ENCODE data around the gene MST1. TPM values are rescaled to one million over a fixed set of nuclear protein-coding genes. Genes with fewer than 3 reads are reported as not detected.

MST1 gene
- total RNA-seq, 2 donors from 2014 or later: 10.2 to 32.2 TPM

DNA sequence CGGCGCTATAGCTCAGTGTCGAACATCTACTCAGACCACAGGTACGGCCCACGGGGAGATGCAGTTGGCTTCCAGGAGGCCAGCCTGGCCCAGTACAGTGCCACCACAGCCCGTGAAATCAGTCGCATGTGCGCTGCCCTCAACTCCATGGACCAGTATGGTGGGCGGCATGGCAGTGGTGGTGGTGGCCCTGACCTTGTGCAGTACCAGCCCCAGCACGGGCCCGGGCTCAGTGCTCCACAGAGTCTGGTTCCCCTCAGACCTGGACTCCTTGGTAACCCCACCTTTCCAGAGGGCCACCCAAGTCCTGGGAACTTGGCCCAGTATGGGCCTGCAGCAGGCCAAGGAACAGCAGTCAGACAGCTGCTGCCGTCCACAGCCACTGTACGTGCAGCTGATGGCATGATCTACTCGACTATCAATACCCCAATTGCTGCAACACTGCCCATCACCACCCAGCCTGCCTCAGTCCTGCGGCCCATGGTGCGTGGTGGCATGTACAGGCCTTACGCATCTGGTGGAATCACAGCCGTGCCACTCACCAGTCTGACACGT, 33.5 kb downstream of the MST1 start:
- Histone ChIP-seq H3K9me3 (no peaks in the 10 kb centered on the region), H3K27me3 (replicated peaks; ENCODE audit: insufficient read depth) (no peaks in the 10 kb centered on the region), H3K4me1 (replicated peaks) (no peaks in the 10 kb centered on the region), H3K4me3 (no peak overlapping the region), H3K27ac (no peak overlapping the region), H3K36me3 (no peaks in the 10 kb centered on the region)
- intact Hi-C loops (cut with DNase I): no loop called here
- 95% methylated on average over 18 of the region's 19 CpGs for WGBS
- TF ChIP-seq, protein P1, sequence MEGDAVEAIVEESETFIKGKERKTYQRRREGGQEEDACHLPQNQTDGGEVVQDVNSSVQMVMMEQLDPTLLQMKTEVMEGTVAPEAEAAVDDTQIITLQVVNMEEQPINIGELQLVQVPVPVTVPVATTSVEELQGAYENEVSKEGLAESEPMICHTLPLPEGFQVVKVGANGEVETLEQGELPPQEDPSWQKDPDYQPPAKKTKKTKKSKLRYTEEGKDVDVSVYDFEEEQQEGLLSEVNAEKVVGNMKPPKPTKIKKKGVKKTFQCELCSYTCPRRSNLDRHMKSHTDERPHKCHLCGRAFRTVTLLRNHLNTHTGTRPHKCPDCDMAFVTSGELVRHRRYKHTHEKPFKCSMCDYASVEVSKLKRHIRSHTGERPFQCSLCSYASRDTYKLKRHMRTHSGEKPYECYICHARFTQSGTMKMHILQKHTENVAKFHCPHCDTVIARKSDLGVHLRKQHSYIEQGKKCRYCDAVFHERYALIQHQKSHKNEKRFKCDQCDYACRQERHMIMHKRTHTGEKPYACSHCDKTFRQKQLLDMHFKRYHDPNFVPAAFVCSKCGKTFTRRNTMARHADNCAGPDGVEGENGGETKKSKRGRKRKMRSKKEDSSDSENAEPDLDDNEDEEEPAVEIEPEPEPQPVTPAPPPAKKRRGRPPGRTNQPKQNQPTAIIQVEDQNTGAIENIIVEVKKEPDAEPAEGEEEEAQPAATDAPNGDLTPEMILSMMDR (IDR thresholded peaks at IDR 0.05): no peak
- TF ChIP-seq POLR2AphosphoS5 (IDR thresholded peaks at IDR 0.05) (no peak), POLR2A (IDR thresholded peaks at IDR 0.05) (no peak)
- DNase-seq (ENCODE audit: low spot score): no peak

DNA sequence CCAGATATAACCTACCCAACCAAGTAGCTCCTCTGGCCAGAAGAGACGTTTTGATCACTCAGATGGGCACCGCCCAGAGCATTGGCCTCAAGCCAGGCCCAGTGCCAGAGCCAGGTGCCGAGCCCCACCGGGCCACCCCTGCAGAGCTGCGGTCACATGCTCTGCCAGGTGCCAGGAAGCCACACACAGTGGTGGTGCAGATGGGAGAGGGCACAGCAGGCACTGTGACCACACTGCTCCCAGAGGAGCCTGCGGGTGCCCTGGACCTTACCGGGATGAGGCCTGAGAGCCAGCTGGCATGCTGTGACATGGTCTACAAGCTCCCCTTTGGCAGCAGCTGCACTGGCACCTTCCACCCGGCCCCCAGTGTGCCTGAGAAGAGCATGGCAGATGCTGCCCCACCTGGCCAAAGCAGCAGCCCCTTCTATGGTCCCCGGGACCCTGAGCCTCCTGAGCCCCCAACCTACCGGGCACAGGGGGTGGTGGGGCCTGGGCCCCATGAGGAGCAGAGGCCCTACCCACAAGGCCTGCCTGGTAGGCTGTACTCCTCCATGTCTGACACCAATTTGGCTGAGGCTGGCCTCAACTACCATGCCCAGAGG, 34.2 kb downstream of the MST1 start:
- TF ChIP-seq POLR2A (IDR thresholded peaks at IDR 0.05) (no peak), POLR2AphosphoS5 (IDR thresholded peaks at IDR 0.05) (no peak)
- TF ChIP-seq, protein P1 (IDR thresholded peaks at IDR 0.05): no peak
- Histone ChIP-seq H3K36me3 (no peaks in the 10 kb centered on the region), H3K27me3 (replicated peaks; ENCODE audit: insufficient read depth) (no peaks in the 10 kb centered on the region), H3K4me3 (no peak overlapping the region), H3K9me3 (no peaks in the 10 kb centered on the region), H3K27ac (no peak overlapping the region), H3K4me1 (replicated peaks) (no peaks in the 10 kb centered on the region)
- DNase-seq (ENCODE audit: low spot score): no peak
- intact Hi-C loops (cut with DNase I): no loop called here
- 63% methylated on average over 10 of the region's 10 CpGs for WGBS

DNA sequence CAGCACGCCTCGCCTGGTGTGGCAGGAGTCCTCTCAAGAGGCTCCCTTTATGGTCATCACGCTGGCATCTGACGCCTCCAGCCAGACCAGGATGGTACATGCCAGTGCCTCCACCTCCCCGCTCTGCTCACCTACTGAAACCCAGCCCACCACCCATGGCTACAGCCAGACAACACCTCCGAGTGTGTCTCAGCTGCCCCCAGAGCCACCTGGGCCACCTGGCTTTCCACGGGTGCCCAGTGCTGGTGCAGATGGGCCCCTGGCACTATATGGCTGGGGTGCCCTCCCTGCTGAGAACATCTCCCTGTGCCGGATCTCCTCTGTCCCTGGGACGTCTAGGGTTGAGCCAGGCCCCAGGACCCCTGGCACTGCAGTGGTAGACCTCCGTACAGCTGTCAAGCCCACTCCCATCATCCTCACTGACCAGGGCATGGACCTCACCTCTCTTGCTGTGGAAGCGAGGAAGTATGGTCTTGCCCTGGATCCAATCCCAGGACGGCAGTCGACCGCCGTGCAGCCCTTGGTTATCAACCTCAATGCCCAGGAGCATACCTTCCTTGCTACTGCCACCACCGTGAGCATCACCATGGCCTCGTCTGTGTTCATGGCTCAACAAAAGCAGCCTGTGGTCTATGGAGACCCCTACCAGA, 35.0 kb downstream of the MST1 start:
- Histone ChIP-seq H3K27ac (no peak overlapping the region), H3K4me1 (replicated peaks) (no peaks in the 10 kb centered on the region), H3K4me3 (no peak overlapping the region), H3K36me3 (no peaks in the 10 kb centered on the region), H3K9me3 (no peaks in the 10 kb centered on the region), H3K27me3 (replicated peaks; ENCODE audit: insufficient read depth) (no peaks in the 10 kb centered on the region)
- no peak for DNase-seq (ENCODE audit: low spot score)
- 90% methylated on average over 17 of the region's 17 CpGs for WGBS
- intact Hi-C loops (cut with DNase I): no loop called here
- TF ChIP-seq, protein P1 (IDR thresholded peaks at IDR 0.05): no peak
- TF ChIP-seq POLR2A (IDR thresholded peaks at IDR 0.05) (no peak), POLR2AphosphoS5 (IDR thresholded peaks at IDR 0.05) (no peak)

DNA sequence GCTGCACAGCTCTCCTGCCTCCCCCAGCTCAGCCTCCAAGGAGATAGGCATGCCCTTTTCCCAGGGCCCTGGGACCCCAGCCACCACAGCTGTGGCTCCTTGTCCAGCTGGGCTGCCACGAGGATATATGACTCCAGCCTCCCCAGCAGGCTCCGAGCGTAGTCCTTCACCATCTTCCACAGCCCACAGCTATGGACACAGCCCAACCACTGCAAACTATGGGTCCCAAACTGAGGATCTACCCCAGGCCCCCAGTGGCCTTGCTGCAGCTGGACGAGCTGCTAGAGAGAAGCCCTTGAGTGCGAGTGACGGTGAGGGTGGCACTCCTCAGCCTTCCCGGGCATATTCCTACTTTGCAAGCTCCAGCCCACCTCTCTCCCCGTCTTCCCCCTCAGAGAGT, 35.7 kb downstream of the MST1 start:
- H3K27ac ChIP-seq: no peak overlapping the region
- 85% methylated on average over 8 of the region's 8 CpGs for WGBS
- intact Hi-C loops (cut with DNase I): no loop called here
- TF ChIP-seq, protein P1 (IDR thresholded peaks at IDR 0.05): no peak
- TF ChIP-seq POLR2A (IDR thresholded peaks at IDR 0.05) (no peak), POLR2AphosphoS5 (IDR thresholded peaks at IDR 0.05) (no peak)
- H3K27me3 ChIP-seq (replicated peaks; ENCODE audit: insufficient read depth): no peaks in the 10 kb centered on the region
- no peak overlapping the region for H3K4me3 ChIP-seq
- DNase-seq (ENCODE audit: low spot score): no peak
- H3K4me1 ChIP-seq (replicated peaks): no peaks in the 10 kb centered on the region
- no peaks in the 10 kb centered on the region for H3K9me3 ChIP-seq
- H3K36me3 ChIP-seq: no peaks in the 10 kb centered on the region
